ENCODE results near the gene TMEM231. TPM values are rescaled to one million over a fixed set of nuclear protein-coding genes. Genes with fewer than 3 reads are reported as not detected.
"Not testable (repeated sequence)": the region's sequence is repeated elsewhere in the genome, so short reads cannot be mapped to it uniquely, and the experiment has no call there.

TMEM231 gene
- polyA plus RNA-seq, 4 donors, result 12.1 to 21.2 (median 20.2) TPM

- DNase-seq (ENCODE audit: low read depth in 4 of 4, low spot score in 3 of 4), result no peak
Measured at GRCh38 chr16:75567911-75568310, 11.9 kb upstream of the TMEM231 start.

- no peak for DNase-seq (ENCODE audit: low read depth in 4 of 4, low spot score in 3 of 4)
Measured at GRCh38 chr16:75566758-75567255, 10.8 kb upstream of the TMEM231 start.

GRCh38 chr16:75566040-75566757 is 10.1 kb upstream of the TMEM231 start, which contains the start of gene GABARAPL2:
Gene GABARAPL2, plus strand, starts transcription at chr16:75566379. Its CDS starts 108 bp downstream, at chr16:75566487.
- peak; percentile 64 to 75 (median 72) for DNase-seq (ENCODE audit: low read depth in 4 of 4, low spot score in 3 of 4)

- no peak for DNase-seq (ENCODE audit: low read depth in 4 of 4, low spot score in 3 of 4)
Measured at GRCh38 chr16:75565640-75566039, 9.6 kb upstream of the TMEM231 start.

GRCh38 chr16:75559564-75560372 is 3.7 kb upstream of the TMEM231 start:
- DNase-seq (ENCODE audit: low read depth in 4 of 4, low spot score in 3 of 4), result no peak

GRCh38 chr16:75558846-75559401 is 2.9 kb upstream of the TMEM231 start:
- DNase-seq (ENCODE audit: low read depth in 4 of 4, low spot score in 3 of 4), result no peak

- no peak for DNase-seq (ENCODE audit: low read depth in 4 of 4, low spot score in 3 of 4)
Measured at GRCh38 chr16:75556431-75556950, 439 bp upstream of the TMEM231 start.

GRCh38 chr16:75555213-75555706 is 792 bp downstream of the TMEM231 start:
- peak; percentile 62 to 80 (median 72) for DNase-seq (ENCODE audit: low read depth in 4 of 4, low spot score in 3 of 4)

- no peak for DNase-seq (ENCODE audit: low read depth in 4 of 4, low spot score in 3 of 4)
Measured at GRCh38 chr16:75552951-75553350, 3.1 kb downstream of the TMEM231 start.

- no peak for DNase-seq (ENCODE audit: low read depth in 4 of 4, low spot score in 3 of 4)
Measured at GRCh38 chr16:75550211-75550662, 5.8 kb downstream of the TMEM231 start.

GRCh38 chr16:75548456-75548855 is 7.6 kb downstream of the TMEM231 start:
- DNase-seq (ENCODE audit: low read depth in 4 of 4, low spot score in 3 of 4), result not testable (repeated sequence)

- no peak for DNase-seq (ENCODE audit: low read depth in 4 of 4, low spot score in 3 of 4)
Measured at GRCh38 chr16:75546293-75546692, 9.8 kb downstream of the TMEM231 start.

GRCh38 chr16:75545879-75546278 is 10.2 kb downstream of the TMEM231 start:
- not testable (repeated sequence) for DNase-seq (ENCODE audit: low read depth in 4 of 4, low spot score in 3 of 4)

- DNase-seq (ENCODE audit: low read depth in 4 of 4, low spot score in 3 of 4), result not testable (repeated sequence)
Measured at GRCh38 chr16:75542462-75542861, 13.6 kb downstream of the TMEM231 start.

- DNase-seq (ENCODE audit: low read depth in 4 of 4, low spot score in 3 of 4), result no peak
Measured at GRCh38 chr16:75541236-75541635, 14.8 kb downstream of the TMEM231 start.

GRCh38 chr16:75538882-75539565 is 17.0 kb downstream of the TMEM231 start:
- not testable (repeated sequence) for DNase-seq (ENCODE audit: low read depth in 4 of 4, low spot score in 3 of 4)

GRCh38 chr16:75537776-75538175 is 18.3 kb downstream of the TMEM231 start:
- no peak for DNase-seq (ENCODE audit: low read depth in 4 of 4, low spot score in 3 of 4)

- no peak for DNase-seq (ENCODE audit: low read depth in 4 of 4, low spot score in 3 of 4)
Measured at GRCh38 chr16:75535901-75536300, 20.2 kb downstream of the TMEM231 start, which contains the start of gene CHST5. Gene CHST5, minus strand, starts transcription at chr16:75536108. Its CDS starts 5,724 bp downstream, at chr16:75530384.

- no peak for DNase-seq (ENCODE audit: low read depth in 4 of 4, low spot score in 3 of 4)
Measured at GRCh38 chr16:75535211-75535843, 20.7 kb downstream of the TMEM231 start.

Data from left renal pelvis (tissue), 4 donors.